HepG2 (cell line): ENCODE results near the gene SDR42E2. TPM values are rescaled to one million over a fixed set of nuclear protein-coding genes. Genes with fewer than 3 reads are reported as not detected.

ENCODE experiments used
- HINFP ChIP-seq: sonication (generic); formaldehyde crosslinking; IDR thresholded peaks from 2 replicates; pipeline ENCODE4 v1.4.0; 2020; ENCODE audit warnings: low read depth, mild to moderate bottlenecking, missing genetic modification reagents
- KDM5A ChIP-seq: fragments of 200-600 bp; sonication (generic); IDR thresholded peaks from 2 replicates; pipeline ENCODE4 v1.7.0; 2018; ENCODE audit warnings: antibody characterized with exemption, mild to moderate bottlenecking, low read length, borderline replicate concordance
- NR2F1 ChIP-seq, 2 experiments: fragments of 450-650 bp in 1 of 2; formaldehyde crosslinking in 1 of 2; IDR thresholded peaks; 2 replicates each; pipeline versions ENCODE4 v1.5.0 to v1.6.1; 2016 to 2020; ENCODE audit warnings: mild to moderate bottlenecking in 1 of 2, missing compliant biosample characterization in 1 of 2, missing genetic modification reagents in 1 of 2, moderate library complexity in 1 of 2
- ZNF225 ChIP-seq: sonication (generic); formaldehyde crosslinking; IDR thresholded peaks from 2 replicates; pipeline ENCODE4 v1.4.0; 2020; ENCODE audit warnings: mild to moderate bottlenecking, missing genetic modification reagents
- ZNF564 ChIP-seq: sonication (generic); formaldehyde crosslinking; IDR thresholded peaks from 2 replicates; pipeline ENCODE4 v1.8.1; 2023; ENCODE audit warnings: mild to moderate bottlenecking, missing genetic modification reagents
- ZSCAN29 ChIP-seq: sonication (generic); formaldehyde crosslinking; conservative IDR thresholded peaks from 2 replicates; pipeline ENCODE4 v1.4.0; 2020; ENCODE audit warnings: mild to moderate bottlenecking, missing genetic modification reagents
- polyA plus RNA-seq, 8 experiments: library from polyadenylated mRNA; depleted of rRNA in 3 of 8; stranded (reverse) in 7 of 8; unstranded in 1 of 8; fragments of >200 nt; fragmentation: Illumina TruSeq in 4 of 8; extraction: Trizol in 4 of 8; gene quantifications; 2 replicates each; pipeline versions ENCODE4 v1.2.1 to v1.2.3, GENCODE V29; 2011 to 2016; ENCODE audit warnings: low read depth in 4 of 8, missing spikeins in 1 of 8, mixed read lengths in 1 of 8; ENCODE audit not compliant: insufficient read depth in 1 of 8
- total RNA-seq, 5 experiments: library from RNA; depleted of rRNA; stranded (reverse); fragments of >200 nt; fragmentation: Illumina TruSeq; extraction: Trizol; gene quantifications; 2 replicates each; pipeline ENCODE4 v1.2.3, GENCODE V29; 2016; ENCODE audit warnings: low read depth in 1 of 5
- TF ChIP-seq, protein P1 (sequence below): sonication (generic); formaldehyde crosslinking; IDR thresholded peaks from 2 replicates; pipeline ENCODE4 v1.5.0; 2020; ENCODE audit warnings: mild to moderate bottlenecking, missing genetic modification reagents, borderline replicate concordance

Gene SDR42E2
- total and polyA plus RNA-seq, 2 of the 13 experiments (the other 11 are each of a cell fraction or from before 2014, with no cell fraction given) = 0.05 to 0.11 TPM

- TF ChIP-seq HINFP (CRISPR knock-in tag) (no peak), KDM5A (no peak), ZNF564 (CRISPR knock-in tag) (no peak), ZNF225 (CRISPR knock-in tag) (no peak), NR2F1 (CRISPR knock-in tag; IDR thresholded peaks at IDR 0.05) (no peak), ZSCAN29 (no peak)
- TF ChIP-seq, protein P1, sequence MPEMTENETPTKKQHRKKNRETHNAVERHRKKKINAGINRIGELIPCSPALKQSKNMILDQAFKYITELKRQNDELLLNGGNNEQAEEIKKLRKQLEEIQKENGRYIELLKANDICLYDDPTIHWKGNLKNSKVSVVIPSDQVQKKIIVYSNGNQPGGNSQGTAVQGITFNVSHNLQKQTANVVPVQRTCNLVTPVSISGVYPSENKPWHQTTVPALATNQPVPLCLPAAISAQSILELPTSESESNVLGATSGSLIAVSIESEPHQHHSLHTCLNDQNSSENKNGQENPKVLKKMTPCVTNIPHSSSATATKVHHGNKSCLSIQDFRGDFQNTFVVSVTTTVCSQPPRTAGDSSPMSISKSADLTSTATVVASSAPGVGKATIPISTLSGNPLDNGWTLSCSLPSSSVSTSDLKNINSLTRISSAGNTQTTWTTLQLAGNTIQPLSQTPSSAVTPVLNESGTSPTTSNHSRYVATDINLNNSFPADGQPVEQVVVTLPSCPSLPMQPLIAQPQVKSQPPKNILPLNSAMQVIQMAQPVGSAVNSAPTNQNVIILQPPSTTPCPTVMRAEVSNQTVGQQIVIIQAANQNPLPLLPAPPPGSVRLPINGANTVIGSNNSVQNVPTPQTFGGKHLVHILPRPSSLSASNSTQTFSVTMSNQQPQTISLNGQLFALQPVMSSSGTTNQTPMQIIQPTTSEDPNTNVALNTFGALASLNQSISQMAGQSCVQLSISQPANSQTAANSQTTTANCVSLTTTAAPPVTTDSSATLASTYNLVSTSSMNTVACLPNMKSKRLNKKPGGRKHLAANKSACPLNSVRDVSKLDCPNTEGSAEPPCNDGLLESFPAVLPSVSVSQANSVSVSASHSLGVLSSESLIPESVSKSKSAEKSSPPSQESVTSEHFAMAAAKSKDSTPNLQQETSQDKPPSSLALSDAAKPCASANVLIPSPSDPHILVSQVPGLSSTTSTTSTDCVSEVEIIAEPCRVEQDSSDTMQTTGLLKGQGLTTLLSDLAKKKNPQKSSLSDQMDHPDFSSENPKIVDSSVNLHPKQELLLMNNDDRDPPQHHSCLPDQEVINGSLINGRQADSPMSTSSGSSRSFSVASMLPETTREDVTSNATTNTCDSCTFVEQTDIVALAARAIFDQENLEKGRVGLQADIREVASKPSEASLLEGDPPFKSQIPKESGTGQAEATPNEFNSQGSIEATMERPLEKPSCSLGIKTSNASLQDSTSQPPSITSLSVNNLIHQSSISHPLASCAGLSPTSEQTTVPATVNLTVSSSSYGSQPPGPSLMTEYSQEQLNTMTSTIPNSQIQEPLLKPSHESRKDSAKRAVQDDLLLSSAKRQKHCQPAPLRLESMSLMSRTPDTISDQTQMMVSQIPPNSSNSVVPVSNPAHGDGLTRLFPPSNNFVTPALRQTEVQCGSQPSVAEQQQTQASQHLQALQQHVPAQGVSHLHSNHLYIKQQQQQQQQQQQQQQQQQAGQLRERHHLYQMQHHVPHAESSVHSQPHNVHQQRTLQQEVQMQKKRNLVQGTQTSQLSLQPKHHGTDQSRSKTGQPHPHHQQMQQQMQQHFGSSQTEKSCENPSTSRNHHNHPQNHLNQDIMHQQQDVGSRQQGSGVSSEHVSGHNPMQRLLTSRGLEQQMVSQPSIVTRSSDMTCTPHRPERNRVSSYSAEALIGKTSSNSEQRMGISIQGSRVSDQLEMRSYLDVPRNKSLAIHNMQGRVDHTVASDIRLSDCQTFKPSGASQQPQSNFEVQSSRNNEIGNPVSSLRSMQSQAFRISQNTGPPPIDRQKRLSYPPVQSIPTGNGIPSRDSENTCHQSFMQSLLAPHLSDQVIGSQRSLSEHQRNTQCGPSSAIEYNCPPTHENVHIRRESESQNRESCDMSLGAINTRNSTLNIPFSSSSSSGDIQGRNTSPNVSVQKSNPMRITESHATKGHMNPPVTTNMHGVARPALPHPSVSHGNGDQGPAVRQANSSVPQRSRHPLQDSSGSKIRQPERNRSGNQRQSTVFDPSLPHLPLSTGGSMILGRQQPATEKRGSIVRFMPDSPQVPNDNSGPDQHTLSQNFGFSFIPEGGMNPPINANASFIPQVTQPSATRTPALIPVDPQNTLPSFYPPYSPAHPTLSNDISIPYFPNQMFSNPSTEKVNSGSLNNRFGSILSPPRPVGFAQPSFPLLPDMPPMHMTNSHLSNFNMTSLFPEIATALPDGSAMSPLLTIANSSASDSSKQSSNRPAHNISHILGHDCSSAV (CRISPR knock-in tag) = no peak
Observed at GRCh38 chr16:22220069-22220440, 57.7 kb downstream of the SDR42E2 start (continued).
